ENCODE results near the gene TRIM63.

Gene TRIM63

DNA sequence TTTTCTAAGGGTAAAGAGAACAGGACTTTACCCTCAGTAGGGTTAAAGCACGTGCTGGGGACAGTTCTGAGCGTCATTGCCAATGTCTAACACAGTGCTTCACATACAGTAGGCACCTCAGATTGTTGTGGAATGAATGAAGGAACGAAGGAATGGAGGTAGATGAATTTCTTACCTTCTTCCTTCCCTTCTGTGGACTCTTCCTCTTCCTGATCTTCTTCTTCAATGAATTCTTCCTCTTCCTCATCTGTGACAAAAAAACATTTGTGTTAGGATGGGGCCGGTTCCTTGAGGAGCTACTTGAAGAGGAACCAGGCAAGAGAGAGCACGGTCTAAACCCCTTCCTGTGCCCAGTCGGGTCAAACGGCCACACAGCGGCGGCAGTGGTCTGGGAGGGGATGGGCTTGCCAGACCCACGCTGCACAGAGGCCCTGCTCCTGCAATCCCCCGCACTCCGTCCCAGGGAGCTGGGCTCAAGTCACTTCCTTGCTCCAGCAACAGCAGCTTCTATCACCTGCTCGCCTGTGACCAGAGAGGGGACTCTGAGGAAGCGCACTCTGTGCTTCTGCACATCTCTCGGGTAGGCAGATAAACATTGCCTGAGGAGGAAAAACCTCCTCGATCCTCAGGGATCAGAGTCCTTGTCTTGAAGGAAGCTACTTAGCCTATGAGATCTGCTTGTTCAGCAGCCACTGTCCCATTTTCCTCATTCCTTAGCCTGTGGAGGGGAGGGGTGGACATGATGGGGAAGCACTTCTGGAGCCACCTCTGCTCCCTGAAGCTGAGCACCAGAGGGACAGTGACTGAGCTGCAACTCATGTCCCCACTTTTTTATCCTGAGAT lies 13.5 kb downstream of the TRIM63 start:
- DNase-seq = peak; percentile 30

GRCh38 chr1:26050248-26050640 lies 17.2 kb downstream of the TRIM63 start:
- DNase-seq = no peak

GRCh38 chr1:26049531-26050247 lies 17.7 kb downstream of the TRIM63 start:
- DNase-seq = no peak

- no peak for DNase-seq
Observed at GRCh38 chr1:26047278-26047874, 20.1 kb downstream of the TRIM63 start.

DNA sequence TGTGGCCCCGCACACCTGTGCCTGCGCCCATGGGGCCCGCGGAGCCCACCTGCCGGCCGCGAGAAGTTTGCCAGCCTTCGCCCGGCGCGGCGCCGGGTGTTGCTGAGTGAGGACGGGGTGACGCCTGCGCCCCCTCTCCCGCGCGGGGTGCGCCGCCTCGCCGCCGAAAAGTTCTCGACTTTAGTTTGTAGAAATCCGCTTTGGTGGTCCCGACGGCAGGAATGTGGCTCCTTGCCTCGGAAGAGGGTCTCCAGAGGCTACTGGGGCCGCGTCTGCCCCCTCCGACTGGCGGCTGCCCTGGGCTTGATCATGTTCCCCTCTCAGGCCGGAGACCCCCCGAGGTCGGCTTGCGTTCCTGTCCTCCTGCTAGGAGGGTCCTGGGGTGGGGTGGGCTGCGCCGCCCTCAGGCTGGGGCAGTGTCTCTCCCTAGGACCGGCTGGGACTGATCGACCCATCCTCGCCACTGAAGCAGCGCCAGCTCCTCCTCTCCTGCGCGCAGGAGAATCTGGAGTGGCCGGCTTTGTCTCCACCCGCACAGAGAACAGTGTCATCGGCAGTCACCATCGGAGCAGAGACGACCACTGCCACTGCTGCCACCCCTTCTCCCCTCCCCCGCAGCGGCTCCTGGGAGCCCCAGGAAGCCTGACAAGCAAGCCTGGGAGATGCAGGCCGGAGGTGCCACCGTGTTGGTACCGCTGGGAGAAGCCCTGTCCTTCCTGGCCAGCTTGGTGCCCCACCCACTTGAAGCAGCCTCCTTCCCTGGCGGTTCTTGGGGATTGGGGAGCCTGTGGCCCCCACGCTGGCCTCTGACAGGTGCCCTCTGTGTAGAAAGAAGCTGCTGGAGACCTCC lies 21.0 kb downstream of the TRIM63 start:
- DNase-seq = peak; percentile 51

DNA sequence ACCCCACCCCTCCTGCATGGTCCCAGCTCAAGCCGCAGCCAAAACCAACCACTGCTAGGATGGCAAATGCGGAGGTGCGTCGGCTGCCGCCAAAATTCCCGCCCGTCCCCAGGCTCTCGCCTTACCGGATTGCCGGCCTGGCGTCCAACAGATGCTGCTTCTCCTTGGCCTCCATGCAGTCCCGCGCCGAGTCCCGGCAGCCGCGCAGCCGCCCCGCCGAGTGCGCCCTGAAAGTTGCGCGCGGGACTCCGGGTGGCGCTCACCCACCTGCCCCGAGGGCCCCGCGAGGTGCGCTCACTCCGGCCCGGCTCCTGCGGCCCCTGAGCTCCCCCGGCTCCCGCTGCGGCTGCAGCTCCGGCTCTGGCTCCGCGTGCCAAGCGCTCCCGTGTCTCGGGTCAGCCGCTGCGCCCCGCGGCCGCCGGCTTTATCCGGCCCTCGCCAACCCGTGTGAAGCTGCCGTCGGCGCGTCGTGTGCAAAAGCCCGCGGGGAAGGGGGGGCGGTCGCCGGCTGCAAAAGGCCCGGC lies 21.6 kb downstream of the TRIM63 start, which contains the start of gene SLC30A2:
Gene SLC30A2 (minus strand): TSS at position 397 of the 524 bp plus-strand sequence. CDS start 222 bp downstream, at position 175.
- peak; percentile 51 for DNase-seq

DNA sequence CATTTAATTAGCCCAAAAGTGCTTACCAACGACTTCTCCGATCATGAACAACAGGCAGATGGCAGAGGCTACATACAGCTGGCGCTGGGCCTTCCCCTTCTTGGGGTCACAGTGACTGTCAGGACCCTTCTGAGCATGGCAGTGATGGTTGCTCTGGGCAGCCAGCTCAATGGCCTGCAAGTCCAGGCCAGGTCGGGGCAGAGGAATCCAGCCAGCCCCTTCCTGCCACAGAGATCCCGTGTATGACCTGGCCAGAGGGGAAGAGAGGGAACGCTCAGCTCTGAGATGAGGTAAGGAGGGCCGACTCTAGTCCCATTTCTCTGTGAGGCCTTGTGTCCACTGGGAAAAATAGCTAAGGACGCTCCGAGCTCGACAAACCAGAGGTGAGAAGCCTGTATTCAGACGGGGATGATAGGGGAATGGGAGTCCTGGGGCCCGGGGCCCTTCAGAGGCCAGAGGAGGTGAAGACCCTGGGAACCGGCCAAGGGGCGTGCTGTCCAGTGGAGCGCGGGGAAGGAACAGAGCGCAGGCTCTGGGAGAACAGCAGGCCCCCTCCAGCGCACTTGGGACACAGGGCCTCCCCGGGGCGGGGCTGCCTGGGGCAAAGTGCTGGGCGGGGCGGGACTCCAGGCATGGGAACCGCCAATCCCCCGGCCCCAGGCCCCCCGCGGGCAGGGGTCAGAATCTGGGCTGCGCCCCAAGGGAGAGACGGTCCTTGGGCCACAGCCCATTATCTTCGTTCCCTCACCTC lies 22.3 kb downstream of the TRIM63 start:
- no peak for DNase-seq

DNA sequence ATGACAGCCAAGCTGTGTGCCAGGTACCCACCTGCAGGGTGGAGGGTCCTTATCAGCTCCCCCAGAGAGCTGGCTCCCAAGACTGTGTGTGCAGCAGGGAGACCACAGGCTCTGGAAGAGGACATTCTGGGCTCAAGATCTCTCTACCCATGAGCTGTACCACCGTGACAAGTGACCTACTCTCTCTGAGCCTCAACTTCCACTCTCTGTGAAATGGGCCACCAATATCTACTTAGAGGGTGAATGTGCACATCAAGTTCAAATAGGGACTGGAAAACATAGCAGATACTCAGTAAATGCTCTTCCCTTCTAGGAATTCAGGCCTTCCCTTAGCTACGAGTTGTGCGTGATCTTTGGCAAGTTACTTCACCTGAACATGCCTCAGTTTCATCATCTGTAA lies 23.0 kb downstream of the TRIM63 start:
- no peak for DNase-seq

DNA sequence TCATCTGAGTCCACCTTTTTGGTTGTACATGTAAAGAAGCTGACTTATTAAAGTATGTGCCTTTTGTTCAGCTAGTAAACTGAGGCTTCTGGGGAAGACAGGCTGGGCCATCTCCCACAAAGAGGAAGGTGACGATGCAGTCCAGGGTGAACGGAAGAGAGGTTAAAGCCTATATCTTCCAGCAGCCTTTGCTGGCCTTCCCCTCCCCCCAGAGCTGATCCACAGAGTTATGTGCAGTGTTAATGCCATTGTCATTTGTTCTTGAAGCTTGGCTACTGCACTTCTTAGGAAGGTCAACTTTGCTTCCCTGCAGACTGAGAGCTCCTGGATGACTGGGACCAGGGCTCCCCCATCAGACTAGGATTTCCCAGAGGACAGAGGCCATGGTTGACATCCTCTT lies 23.7 kb downstream of the TRIM63 start:
- DNase-seq = no peak

DNA sequence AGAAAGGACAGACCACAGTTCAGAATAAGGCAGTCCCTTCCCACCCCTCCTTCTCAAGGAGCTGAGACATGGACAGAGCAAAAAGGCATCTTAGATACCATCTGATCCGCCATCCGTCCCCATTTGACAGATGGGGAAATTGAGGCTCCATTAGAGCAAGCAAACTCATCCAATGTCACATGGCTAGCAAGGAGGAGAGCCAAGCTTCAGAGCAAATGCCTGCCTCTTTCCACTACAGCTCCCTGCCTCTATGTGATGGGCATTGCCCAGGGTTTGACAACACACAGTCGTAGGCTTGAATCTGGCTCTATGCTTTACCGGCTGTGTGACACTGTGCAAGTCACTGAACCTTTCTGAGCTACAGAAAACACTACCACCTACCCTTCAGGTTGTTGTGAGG lies 25.5 kb downstream of the TRIM63 start:
- DNase-seq = no peak

DNA sequence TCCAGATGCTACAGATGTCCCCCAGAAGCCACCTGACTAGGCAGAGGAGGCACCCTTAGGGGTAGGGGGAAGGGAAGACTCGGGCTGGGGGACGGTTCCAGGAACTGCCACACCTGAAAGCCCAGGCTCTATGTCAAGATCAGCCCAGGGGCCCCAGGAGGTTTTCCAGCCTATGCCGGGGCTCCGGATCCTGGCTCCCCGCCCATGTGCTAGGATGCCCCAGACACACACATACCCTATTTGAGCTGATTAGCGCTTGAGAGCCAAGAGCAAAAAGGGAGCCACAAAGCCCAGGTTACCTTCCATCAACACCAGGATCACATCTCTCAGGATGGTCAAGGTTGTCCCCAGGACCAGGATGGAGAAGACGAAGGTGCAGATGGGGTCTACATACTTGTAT lies 26.0 kb downstream of the TRIM63 start:
- no peak for DNase-seq

GRCh38 chr1:26038904-26039303 lies 28.5 kb downstream of the TRIM63 start:
- DNase-seq = no peak

DNA sequence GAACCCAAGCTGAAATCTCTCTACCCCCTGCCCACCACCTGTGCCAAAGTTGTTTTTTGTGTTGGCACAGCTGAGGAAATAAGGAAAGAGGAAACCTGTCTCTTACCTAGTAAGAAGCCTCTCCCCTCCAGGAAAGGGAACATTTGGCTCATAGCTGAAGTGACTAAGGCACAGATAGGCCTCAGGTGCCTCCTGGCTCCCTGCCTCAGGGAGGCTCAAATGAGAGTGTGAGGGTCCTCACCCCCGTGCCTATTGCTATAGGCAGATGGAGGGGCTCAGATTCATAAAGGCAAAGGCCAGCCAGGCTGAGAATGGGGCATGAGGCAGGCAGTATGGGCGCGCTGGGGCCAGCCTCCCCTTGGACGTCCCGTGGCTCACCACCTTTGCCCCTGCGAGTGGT lies 29.0 kb downstream of the TRIM63 start:
- no peak for DNase-seq

- no peak for DNase-seq
Observed at GRCh38 chr1:26037904-26038303, 29.5 kb downstream of the TRIM63 start.

DNA sequence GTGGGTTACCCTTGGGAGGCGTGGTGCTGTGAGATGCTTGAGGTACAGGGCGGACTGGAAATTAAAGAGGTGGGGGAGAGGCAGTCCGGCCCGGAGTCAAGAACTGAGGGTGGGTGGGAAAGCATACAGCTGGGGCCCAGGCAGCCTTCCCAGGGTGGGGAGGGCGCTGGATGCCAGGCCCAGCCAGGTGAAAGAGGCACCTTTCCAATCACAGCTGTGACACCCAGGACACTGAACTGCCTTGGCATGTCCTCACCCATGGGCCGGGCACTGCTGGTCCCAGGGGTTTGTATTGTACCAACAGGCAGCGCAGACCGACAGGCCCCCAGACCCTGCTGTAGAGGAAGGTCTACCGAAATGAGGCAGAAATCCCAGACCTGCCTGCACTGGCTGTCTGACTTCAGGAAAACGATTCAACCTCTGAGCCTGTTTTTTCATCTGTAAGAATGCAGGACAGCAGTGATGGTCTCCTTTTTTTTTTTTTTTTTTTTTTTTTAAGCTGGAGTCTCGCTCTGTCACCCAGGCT lies 30.6 kb downstream of the TRIM63 start:
- DNase-seq = no peak

GRCh38 chr1:26035959-26036755 lies 31.3 kb downstream of the TRIM63 start:
- peak; percentile 95 for DNase-seq

GRCh38 chr1:26035203-26035958 lies 32.0 kb downstream of the TRIM63 start:
- DNase-seq = peak; percentile 97

DNA sequence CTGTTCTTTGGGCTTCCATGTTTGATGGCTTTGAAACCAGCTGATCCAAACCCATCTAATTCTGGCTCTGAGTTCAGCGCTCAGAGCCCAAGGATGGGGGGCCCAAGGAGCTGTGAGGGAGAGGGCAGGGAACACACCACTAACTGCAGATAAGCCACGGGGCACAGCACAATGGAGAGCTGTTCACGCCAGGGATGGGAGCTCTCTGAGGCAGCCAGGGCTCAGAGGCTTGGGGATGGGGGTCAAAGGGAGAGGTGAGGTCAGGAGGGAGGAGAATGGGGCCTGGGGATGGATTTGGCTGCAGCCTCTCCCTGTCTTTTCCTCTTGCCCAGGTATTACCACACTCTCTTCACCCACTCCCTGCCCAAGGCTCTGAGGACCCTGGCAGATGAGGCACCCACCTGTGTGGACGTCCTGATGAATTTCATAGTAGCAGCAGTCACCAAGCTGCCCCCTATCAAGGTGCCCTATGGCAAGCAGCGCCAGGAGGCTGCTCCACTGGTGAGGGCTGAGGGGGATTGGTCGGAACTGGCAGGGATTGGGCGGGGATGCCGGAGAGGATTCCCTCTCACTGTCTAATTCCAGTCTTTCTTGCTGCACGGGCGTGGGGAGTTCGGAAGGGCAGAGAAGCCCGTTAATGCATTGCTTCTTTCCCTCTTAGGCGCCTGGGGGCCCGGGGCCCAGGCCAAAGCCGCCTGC lies 32.8 kb downstream of the TRIM63 start:
- no peak for DNase-seq

Data from eye (tissue), 1 donor.